ENCODE results near the gene HIRA. TPM values are rescaled to one million over a fixed set of nuclear protein-coding genes. Genes with fewer than 3 reads are reported as not detected.
A peak's percentile ranks its signal among the peaks of the same experiment; 100 is the strongest.

The HIRA gene
- total RNA-seq = 36.2 TPM

- Histone ChIP-seq H3K36me3 (peaks cover 10% of the 10 kb centered on the region in 2 donors), H3K4me3 (peak within 1 kb of the TSS; percentile 66 to 99), H3K4me1 (peaks cover 0 to 22% of the 10 kb centered on the region in 2 donors), H3K9me3 (no peaks in the 10 kb centered on the region), H3K27ac (peak within 1 kb of the TSS; percentile 95 to 98), H3K27me3 (no peaks in the 10 kb centered on the region)
- intact Hi-C loops (cut with DNase I) = loop anchor here (1.0 to 5.0 kb wide), 5 partner anchors 16 to 286 kb away; partner anchors contain the start of genes C22orf39, CDC45, CLTCL1 and SLC25A1
- no peak for TF ChIP-seq CTCF (IDR thresholded peaks at IDR 0.05)
- DNase-seq (ENCODE audit: low spot score in 2 of 2) = peak; percentile 18 to 83
These were observed at the start of gene HIRA for GRCh38 chr22:19431649-19432132. Gene HIRA, minus strand, starts transcription at chr22:19431733. Its CDS starts 257 bp downstream, at chr22:19431476.

- H3K27me3 ChIP-seq = no peaks in the 10 kb centered on the region
- DNase-seq (ENCODE audit: low spot score in 2 of 2) = no peak
- intact Hi-C loops (cut with DNase I) = no loop called here
- H3K36me3 ChIP-seq = no peaks in the 10 kb centered on the region
- H3K27ac ChIP-seq = no peak overlapping the region
- H3K4me3 ChIP-seq = no peak overlapping the region
- peaks cover 3 to 11% of the 10 kb centered on the region in 2 donors for H3K4me1 ChIP-seq
- TF ChIP-seq CTCF (IDR thresholded peaks at IDR 0.05) = no peak
- H3K9me3 ChIP-seq = no peaks in the 10 kb centered on the region
These were observed 49.3 kb upstream of the HIRA start for GRCh38 chr22:19480789-19481188.

- H3K36me3 ChIP-seq = peaks cover 0 to 4% of the 10 kb centered on the region in 2 donors
- no peaks in the 10 kb centered on the region for H3K9me3 ChIP-seq
- no peak overlapping the region for H3K27ac ChIP-seq
- intact Hi-C loops (cut with DNase I) = no loop called here
- TF ChIP-seq CTCF (IDR thresholded peaks at IDR 0.05) = no peak
- no peaks in the 10 kb centered on the region for H3K27me3 ChIP-seq
- DNase-seq (ENCODE audit: low spot score in 2 of 2) = no peak
- peaks cover 3 to 11% of the 10 kb centered on the region in 2 donors for H3K4me1 ChIP-seq
- peak overlapping the region; percentile 37 to 84 for H3K4me3 ChIP-seq
These were observed 48.6 kb upstream of the HIRA start for GRCh38 chr22:19480173-19480568.

- Histone ChIP-seq H3K4me1 (peaks cover 3 to 11% of the 10 kb centered on the region in 2 donors), H3K27me3 (no peaks in the 10 kb centered on the region), H3K4me3 (peak within 1 kb of the TSS; percentile 84 to 85), H3K36me3 (peaks cover 3 to 7% of the 10 kb centered on the region in 2 donors), H3K27ac (peak within 1 kb of the TSS; percentile 87 to 98), H3K9me3 (no peaks in the 10 kb centered on the region)
- TF ChIP-seq CTCF (IDR thresholded peaks at IDR 0.05) = no peak
- intact Hi-C loops (cut with DNase I) = loop anchor here (1.0 to 2.0 kb wide), 6 partner anchors 32 to 335 kb away; partner anchors contain the start of genes C22orf39, CLTCL1, ESS2 and MRPL40
- DNase-seq (ENCODE audit: low spot score in 2 of 2) = peak; percentile 90 to 98
These were observed 48.0 kb upstream of the HIRA start, which contains the start of gene CDC45 for GRCh38 chr22:19479355-19480172. Gene CDC45, plus strand, starts transcription at chr22:19479920. Its CDS starts 49 bp downstream, at chr22:19479969.

- H3K27ac ChIP-seq = peak within 1 kb of the TSS; percentile 87 to 98
- H3K9me3 ChIP-seq = no peaks in the 10 kb centered on the region
- no peak for TF ChIP-seq CTCF (IDR thresholded peaks at IDR 0.05)
- peaks cover 10 to 12% of the 10 kb centered on the region in 2 donors for H3K36me3 ChIP-seq
- peak within 1 kb of the TSS; percentile 84 to 85 for H3K4me3 ChIP-seq
- intact Hi-C loops (cut with DNase I) = loop anchor here (1.0 to 2.0 kb wide), 6 partner anchors 32 to 335 kb away; partner anchors contain the start of genes C22orf39, CLTCL1, ESS2 and MRPL40
- DNase-seq (ENCODE audit: low spot score in 2 of 2) = peak; percentile 26 to 87
- H3K27me3 ChIP-seq = no peaks in the 10 kb centered on the region
- H3K4me1 ChIP-seq = peaks cover 3 to 11% of the 10 kb centered on the region in 2 donors
These were observed 47.4 kb upstream of the HIRA start, which contains the start of gene UFD1 for GRCh38 chr22:19478901-19479354. Gene UFD1, minus strand, starts transcription at chr22:19479193. Its CDS starts 108 bp downstream, at chr22:19479085.

Measured in ascending aorta (tissue), 2 donors.